Middle frontal gyrus (tissue), 1 donor: ENCODE results near the gene USB1.
"Not testable (repeated sequence)": the region's sequence is repeated elsewhere in the genome, so short reads cannot be mapped to it uniquely, and the experiment has no call there.

Experiments
- DNase-seq: peaks from one replicate; pipeline ENCODE4 v3.0.0-alpha.2; 2015; ENCODE audit warnings: low spot score; ENCODE audit errors: extremely low spot score

Gene USB1

GRCh38 chr16:57994361-57994760, 6.8 kb upstream of the USB1 start:
- DNase-seq, result no peak

GRCh38 chr16:57994778-57995177, 6.4 kb upstream of the USB1 start:
- no peak for DNase-seq

DNA sequence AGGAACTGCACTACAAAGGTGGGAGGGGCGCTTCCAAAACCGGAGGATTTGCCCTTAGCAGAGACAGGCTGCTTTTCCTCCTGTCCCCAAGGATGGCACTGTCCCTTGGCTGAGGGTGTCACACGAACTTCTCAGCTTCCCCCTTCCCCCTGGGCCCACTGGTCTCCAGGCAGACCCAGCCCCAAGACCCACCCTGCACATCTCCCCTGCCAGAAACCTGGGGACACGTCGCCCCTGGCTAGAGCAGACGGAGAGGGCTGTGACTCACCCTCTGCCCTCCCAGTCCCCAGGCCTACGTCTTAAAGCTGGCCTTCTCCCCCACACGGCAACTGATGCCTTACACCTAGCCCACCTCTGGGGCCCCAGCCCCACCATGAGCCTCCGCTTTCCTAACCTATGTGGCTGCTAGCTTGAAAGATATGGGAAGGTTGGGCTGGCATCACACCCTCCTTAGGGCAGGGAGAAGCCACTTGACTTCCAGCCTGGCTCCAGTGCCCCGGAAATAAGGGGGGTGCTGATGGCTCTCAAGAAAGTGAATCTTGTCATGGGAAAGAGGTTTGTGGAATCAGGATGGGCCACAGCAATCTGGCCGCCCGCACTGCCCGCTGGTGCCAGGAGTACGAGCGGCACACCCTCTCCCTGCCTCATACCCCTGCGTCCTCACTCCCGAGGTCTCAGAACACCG, 5.3 kb upstream of the USB1 start:
- no peak for DNase-seq

DNA sequence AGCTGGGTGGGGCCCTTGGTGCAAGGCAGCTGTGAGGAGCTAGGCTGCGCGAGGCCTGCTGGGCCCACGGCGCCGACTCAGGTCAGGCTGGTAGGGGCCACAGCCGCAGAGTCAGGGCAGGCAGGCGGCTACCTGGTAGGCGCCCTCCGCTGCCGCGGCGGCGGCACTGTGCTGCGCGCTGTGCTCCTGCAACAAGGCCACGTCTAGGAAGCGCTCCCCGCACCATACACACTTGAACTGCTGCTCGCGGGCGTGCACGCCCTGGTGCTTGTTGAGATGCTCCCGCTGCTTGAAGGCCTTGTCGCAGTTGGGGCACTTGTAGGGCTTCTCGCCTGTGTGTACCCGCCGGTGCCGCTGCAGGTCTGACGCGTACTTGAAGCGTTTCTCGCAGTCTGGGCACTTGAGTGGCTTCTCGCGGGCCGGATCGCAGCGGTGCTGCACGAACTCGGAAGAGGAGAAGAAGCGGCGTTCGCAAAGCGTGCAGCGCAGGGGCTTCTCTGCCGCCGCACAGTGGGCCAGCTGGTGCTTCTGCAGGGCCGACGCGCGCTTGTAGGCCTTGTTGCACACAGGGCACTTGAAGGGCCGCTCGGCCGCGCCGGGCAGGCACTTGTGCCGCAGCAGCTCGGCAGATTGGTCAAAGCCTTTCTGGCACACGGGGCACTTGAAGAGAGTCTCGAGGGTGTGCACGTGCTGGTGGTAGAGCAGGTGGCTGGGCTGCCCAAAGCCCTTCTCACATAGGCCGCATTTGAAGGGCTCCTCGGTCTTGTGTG, 4.6 kb upstream of the USB1 start:
- no peak for DNase-seq

GRCh38 chr16:57997176-57997527, 4.1 kb upstream of the USB1 start:
- DNase-seq, result no peak

GRCh38 chr16:57997528-57998265, 3.5 kb upstream of the USB1 start:
- no peak for DNase-seq

- no peak for DNase-seq
Measured at GRCh38 chr16:57998486-57998885, 2.7 kb upstream of the USB1 start.

DNA sequence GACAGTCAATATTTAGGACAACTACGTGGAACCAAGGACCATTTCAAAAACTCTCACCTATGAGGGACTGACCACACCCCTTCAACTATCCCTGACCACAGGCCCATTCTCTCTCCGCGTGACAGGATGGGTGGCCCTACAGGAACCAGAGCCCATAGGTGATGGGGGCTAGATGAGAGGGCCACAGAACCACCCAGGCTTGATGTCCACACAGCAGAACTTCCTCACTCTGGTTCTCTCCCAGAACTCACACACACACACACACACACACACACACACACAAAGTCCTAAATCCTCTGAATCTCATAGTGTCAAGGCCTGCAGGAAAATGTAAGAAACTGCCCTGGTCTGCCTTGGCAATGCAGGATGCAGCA, 2.2 kb upstream of the USB1 start:
- DNase-seq, result no peak

DNA sequence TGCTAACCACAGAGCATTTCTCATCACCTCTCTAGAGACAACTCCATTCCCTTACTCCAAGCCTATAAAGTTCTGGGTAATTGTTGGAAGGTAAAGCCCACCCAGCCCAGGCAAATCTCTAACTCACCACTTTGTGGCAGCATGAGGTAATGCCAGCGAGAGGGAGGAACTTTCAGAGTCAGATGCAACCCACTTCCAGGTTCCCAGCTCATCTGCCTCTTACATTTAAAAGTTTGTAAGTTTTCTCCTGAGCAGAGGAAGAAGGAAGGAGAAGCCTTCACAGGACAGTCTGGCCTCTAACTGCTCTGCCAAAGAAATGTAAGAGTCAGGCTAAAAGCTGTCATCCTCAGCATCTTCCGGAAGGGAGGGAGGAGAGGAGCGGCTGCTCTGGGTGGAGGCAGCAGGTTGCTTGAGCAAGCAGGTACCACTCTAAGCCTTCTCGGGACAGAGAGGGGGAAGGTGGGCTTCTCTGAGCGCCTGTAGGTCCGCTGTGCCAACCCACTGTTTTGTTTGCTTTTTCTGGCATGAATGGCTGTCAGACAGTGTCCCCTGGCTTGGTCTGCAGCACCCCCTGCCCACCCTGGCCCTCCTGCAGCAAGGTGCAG, 1.7 kb upstream of the USB1 start:
- DNase-seq, result no peak

GRCh38 chr16:57999971-58000705, 1.1 kb upstream of the USB1 start, which contains the start of gene ZNF319:
ZNF319 (minus strand) TSS chr16:58000672; CDS start chr16:57998265, 2,407 bp downstream.
- DNase-seq, result no peak

DNA sequence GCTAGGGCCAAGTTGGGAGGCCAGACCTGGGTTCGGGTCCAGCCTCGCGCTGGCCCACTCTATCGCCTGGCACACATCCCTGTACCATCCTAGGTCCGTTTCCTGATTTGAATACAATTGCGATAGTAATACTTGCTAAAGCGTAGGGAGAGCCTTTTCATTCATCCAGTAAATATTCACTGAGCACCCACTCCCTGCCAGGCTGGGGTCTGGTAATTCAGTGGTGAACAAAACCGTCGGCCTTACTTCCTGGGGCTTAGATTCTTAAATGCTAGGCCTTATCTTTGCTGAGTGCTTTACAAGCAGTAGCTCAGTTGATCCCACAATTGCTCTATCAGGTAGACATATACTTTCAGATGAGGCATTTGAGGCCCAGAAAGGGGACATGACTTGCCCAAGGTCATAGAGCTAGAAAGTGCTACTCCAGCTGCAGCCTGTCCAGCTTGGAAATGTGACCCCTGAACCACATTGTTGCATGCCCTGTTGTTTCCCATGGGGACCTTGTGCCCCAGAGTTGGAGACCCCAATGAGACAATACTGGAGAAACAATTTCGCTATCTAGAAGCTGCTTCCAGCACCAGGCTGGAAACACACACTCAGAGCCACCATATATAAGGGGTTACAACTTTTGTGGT, 691 bp downstream of the USB1 start:
- no peak for DNase-seq

GRCh38 chr16:58002416-58002800, 1.2 kb downstream of the USB1 start:
- DNase-seq, result no peak

DNA sequence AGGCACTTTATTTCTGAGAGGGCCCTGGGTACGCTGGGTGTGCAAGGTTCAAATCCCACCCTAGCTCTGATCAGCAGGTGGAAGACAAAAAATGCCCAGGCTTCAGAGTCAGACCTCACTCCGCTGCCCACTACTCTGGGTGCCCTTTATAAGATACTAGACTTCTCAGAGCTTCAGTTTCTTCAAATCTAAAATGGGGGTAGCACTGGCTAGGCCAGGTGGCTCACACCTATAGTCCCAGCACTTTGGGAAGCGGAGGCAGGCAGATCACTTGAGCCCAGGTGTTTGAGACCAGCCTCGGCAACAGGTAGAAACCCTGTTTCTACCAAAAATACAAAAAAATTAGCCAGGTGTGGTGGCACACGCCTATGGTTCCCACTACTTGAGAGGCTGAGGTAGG, 1.7 kb downstream of the USB1 start:
- DNase-seq, result no peak

GRCh38 chr16:58004736-58005135, 3.5 kb downstream of the USB1 start:
- not testable (repeated sequence) for DNase-seq

- no peak for DNase-seq
Measured at GRCh38 chr16:58009856-58010416, 8.7 kb downstream of the USB1 start.

DNA sequence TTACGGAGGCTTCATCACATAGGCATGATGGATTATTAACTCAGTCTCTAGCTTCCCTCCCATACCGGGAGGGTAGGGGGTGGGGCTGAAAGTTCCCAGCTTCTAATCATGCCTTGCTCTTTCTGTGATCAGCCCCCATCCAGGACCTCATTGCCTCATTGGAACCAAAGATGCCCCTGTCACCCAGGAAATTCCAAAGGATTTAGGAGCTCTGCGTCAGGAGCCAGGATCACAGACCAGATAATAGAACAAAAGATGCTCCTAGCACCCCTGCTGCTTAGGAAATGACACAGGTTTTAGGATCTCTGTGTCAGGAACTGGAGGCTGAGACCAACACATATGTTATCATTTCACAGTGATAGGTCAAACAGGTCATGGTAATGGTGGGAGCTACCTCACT, 9.7 kb downstream of the USB1 start:
- no peak for DNase-seq

GRCh38 chr16:58011652-58012051, 10.4 kb downstream of the USB1 start:
- DNase-seq, result no peak

- DNase-seq, result no peak
Measured at GRCh38 chr16:58012481-58012880, 11.3 kb downstream of the USB1 start.

DNA sequence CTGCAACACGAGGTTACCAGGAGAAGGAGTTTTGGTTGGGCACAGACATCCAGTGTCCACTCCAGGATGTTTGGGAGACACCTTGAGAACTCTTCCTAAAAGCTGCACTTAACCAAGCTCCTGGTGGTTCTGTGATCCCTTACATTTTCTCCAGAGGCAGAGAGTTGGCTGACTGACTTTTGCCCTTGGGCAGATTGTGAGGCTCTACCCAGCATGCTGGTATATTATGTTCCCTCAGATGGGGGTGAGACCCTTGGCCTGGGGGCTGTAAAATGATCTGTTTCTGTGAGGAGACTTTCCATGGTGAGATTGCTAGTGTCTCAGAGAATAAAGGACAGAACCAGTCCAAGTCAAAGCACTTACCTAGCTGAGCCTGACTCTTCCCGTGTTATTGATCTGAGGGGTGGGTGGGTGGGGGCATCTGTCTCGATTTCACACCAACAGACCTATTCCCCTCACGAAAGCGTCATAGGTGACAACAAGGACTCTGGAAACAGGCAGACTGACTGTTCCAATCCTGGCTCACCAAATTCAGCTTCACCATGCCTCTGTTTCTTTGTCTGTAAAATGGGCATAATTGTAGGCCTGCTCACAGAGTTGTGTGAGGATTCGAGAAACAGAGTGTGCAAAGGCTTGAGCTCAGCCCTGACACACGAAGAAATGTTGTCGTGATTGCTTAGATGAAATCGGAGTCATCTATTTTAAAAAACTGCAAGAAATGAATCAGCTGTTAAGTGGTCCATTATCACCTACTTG, 12.2 kb downstream of the USB1 start:
- DNase-seq, result no peak
